DOHH2 (cell line): ENCODE results near the gene CCNYL1.

Source experiments
- CTCF ChIP-seq: fragments of 200-600 bp; sonication (generic); IDR thresholded peaks from one replicate; pipeline ENCODE4 v1.5.1; 2014; ENCODE audit warnings: antibody characterized with exemption, mild to moderate bottlenecking, low read depth, low read length; ENCODE audit not compliant: poor library complexity, severe bottlenecking
- EZH2phosphoT487 ChIP-seq: fragments of 200-600 bp; sonication (generic); IDR thresholded peaks from 2 replicates; pipeline ENCODE4 v1.6.1; 2017; ENCODE audit warnings: borderline replicate concordance, mild to moderate bottlenecking, antibody characterized with exemption, low read length, moderate library complexity, mixed read lengths

DNA sequence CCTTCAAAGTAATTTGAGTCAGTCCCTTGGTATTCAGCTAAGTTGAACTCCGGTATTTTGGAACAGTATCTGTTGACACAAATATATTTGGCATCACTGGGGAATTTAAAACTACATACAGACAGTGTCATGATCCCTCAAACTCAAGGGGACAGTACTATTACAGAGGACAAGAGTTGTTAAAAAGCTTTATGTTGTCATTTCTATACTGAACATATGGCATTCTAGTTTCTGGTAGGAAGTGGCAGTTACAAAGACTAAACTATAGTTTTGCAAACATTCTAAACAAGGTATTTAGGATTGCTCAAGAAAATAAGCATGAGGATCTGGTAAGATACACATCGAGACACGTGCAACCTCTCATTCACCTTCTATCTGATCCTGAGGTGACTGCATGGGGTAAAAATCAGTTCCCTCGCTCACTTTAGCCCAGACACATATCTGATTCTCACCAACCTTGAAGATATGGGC is 16.6 kb upstream of the CCNYL1 start:
- no peak for TF ChIP-seq CTCF
- no peak for TF ChIP-seq EZH2phosphoT487
